ENCODE results near the gene EPS8.

DNA sequence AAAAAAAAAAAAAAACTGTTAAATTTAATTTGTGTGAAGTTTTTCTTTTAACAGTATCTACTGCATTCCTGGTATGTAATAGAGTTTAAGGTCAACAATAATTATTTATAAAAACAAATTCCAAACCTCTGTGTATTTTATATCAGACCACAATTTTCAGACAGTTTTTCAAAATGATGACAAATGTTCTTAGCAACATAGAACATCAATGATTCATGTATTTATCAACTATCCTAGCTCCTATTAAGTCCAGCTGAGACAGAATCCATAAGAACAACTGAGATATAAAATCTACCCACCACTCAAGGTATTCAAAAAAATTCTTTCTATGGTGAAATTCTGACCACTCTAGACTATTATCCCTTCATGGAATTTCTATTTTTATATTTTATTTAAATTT lies 144.5 kb downstream of the EPS8 start:
- TF ChIP-seq CTCF (IDR thresholded peaks at IDR 0.05): no peak
- TF ChIP-seq EP300 (IDR thresholded peaks at IDR 0.05): no peak
- no peak for TF ChIP-seq POLR2A (IDR thresholded peaks at IDR 0.05; ENCODE audit: low read depth)
- no peak for TF ChIP-seq POLR2AphosphoS5 (IDR thresholded peaks at IDR 0.05)
